Naive thymus-derived CD4-positive, alpha-beta T cell (primary cell): ENCODE measurements around the gene CLEC3B. TPM values are rescaled to one million over a fixed set of nuclear protein-coding genes. Genes with fewer than 3 reads are reported as not detected.

Experiments
- ATAC-seq: fragments of 150-1000 bp; cut with Tn5 transposase; 2 replicates; pipeline ENCODE4 v1.10.0; 2021; ENCODE audit warnings: mild to moderate bottlenecking, moderate library complexity
- CTCF ChIA-PET: fragments of 350-600 bp; sonication (Branson Sonifier 250); formaldehyde crosslinking; loops from one replicate; lab custom pipeline; 2021; ENCODE audit warnings: antibody characterized with exemption; lab: Charles Lee
- POLR2A ChIA-PET: fragments of 350-600 bp; sonication (Branson Sonifier 250); formaldehyde crosslinking; loops from one replicate; lab custom pipeline; 2021; ENCODE audit warnings: antibody characterized with exemption, inconsistent platforms; lab: Charles Lee
- DNase-seq, 9 donors: peaks; one replicate each; pipeline versions ENCODE4 v3.0.0 to v3.0.0-alpha.2; 2020 to 2022; ENCODE audit warnings: mixed read lengths in 1 of 9
- H3K27ac ChIP-seq: one replicate; pipeline ENCODE4 v1.7.0; 2013; ENCODE audit warnings: mild to moderate bottlenecking, low read depth, low read length, moderate library complexity
- H3K27me3 ChIP-seq, 2 donors: one replicate each; pipeline ENCODE4 v1.7.0; 2013; ENCODE audit warnings: low read length in 2 of 2, mild to moderate bottlenecking in 2 of 2, moderate library complexity in 2 of 2; ENCODE audit not compliant: control insufficient read depth in 2 of 2, insufficient read depth in 2 of 2
- H3K36me3 ChIP-seq, 3 experiments: 1 replicate in 2 of 3; 2 replicates in 1 of 3; pipeline ENCODE4 v1.7.0; 2013; ENCODE audit warnings: low read length in 3 of 3, mild to moderate bottlenecking in 3 of 3, moderate library complexity in 1 of 3; ENCODE audit not compliant: insufficient read depth in 3 of 3, control insufficient read depth in 2 of 3
- H3K4me1 ChIP-seq, 2 donors: one replicate each; pipeline ENCODE4 v1.7.0; 2013; ENCODE audit warnings: low read length in 2 of 2, mild to moderate bottlenecking in 2 of 2, moderate library complexity in 1 of 2; ENCODE audit not compliant: control insufficient read depth in 2 of 2, insufficient read depth in 2 of 2
- H3K4me3 ChIP-seq: 2 replicates; pipeline ENCODE4 v1.7.0; 2013; ENCODE audit warnings: mild to moderate bottlenecking, low read length
- H3K9me3 ChIP-seq, 3 experiments: 1 replicate in 2 of 3; 2 replicates in 1 of 3; pipeline ENCODE4 v1.7.0; 2013; ENCODE audit warnings: low read length in 3 of 3; ENCODE audit not compliant: control insufficient read depth in 2 of 3
- H3K27ac Mint-ChIP-seq, 9 donors: one replicate each; pipeline ENCODE4 v1.8.0; 2020 to 2022; ENCODE audit warnings: mixed read lengths in 9 of 9, mild to moderate bottlenecking in 8 of 9, moderate library complexity in 5 of 9, inconsistent platforms in 2 of 9
- H3K27me3 Mint-ChIP-seq, 5 donors: one replicate each; pipeline ENCODE4 v1.8.0; 2021 to 2022; ENCODE audit warnings: mixed read lengths in 5 of 5, mild to moderate bottlenecking in 1 of 5
- H3K36me3 Mint-ChIP-seq, 5 donors: one replicate each; pipeline ENCODE4 v1.8.0; 2020 to 2022; ENCODE audit warnings: mixed read lengths in 5 of 5, mild to moderate bottlenecking in 3 of 5, inconsistent platforms in 1 of 5
- H3K4me1 Mint-ChIP-seq, 7 donors: one replicate each; pipeline ENCODE4 v1.8.0; 2020 to 2022; ENCODE audit warnings: mixed read lengths in 7 of 7, mild to moderate bottlenecking in 3 of 7, inconsistent platforms in 1 of 7
- H3K4me3 Mint-ChIP-seq, 10 donors: one replicate each; pipeline ENCODE4 v1.8.0; 2020 to 2022; ENCODE audit warnings: mild to moderate bottlenecking in 10 of 10, mixed read lengths in 10 of 10, moderate library complexity in 6 of 10, inconsistent platforms in 2 of 10
- H3K9me3 Mint-ChIP-seq, 11 donors: one replicate each; pipeline ENCODE4 v1.8.0; 2020 to 2022; ENCODE audit warnings: mixed read lengths in 11 of 11, mild to moderate bottlenecking in 4 of 11, inconsistent platforms in 1 of 11, moderate library complexity in 1 of 11
- intact Hi-C, 2 donors: fragments of 100-400 bp; cut with micrococcal nuclease; formaldehyde crosslinking; loops; one replicate each; pipeline ENCODE4 v1.15.1; 2023
- polyA plus RNA-seq, 2 donors: library from polyadenylated mRNA; unstranded; fragments of 300-500 nt; fragmentation: Illumina TruSeq; gene quantifications; one replicate each; pipeline ENCODE4 v1.2.3, GENCODE V29; 2021
- total RNA-seq, 6 experiments: library from RNA in 5 of 6; stranded (reverse) in 5 of 6; gene quantifications; 1 replicate in 5 of 6; 2 replicates in 1 of 6; pipeline ENCODE4 v1.2.3 and lab custom pipeline; 2021 to 2026

Gene CLEC3B
- total and polyA plus RNA-seq, 7 experiments from 2014 or later, result 0.45 to 1.8 (median 0.75) TPM; not detected in 2

DNA sequence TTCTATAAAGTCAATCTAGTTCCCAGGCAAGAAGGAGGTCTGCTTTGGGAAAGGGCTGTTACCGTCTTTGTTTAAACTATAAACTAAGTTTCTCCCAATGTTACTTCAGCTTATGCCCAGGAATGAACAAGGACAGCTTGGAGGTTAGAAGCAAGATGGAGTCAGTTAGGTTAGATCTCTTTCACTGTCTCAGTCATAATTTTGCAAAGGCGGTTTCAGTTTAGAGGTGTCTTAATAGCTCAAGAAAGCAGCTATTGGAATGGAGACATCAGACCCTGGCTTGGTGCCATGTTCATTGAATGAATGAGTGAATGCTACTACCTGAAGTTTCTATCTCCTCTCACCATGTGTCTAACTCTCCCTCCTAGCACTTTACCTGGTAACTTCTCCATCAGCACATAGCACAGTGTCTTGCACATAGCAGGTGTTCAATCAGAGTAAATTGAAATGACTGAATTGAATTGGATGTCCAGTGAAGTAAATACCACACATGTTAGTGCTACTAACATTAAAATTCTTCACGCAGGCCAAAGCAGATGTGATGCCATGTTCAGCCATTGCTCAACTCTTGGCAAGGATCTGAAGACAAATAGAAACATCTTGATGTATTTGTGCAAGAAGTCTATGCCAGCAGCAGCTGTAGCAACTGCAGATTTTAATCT lies 28.2 kb downstream of the CLEC3B start:
- Histone ChIP-seq H3K4me3 (no peak overlapping the region), H3K9me3 (no peaks in the 10 kb centered on the region), H3K4me1 (no peaks in the 10 kb centered on the region), H3K27ac (no peak overlapping the region), H3K27me3 (no peaks in the 10 kb centered on the region), H3K36me3 (no peaks in the 10 kb centered on the region)
- DNase-seq (no peak), ATAC-seq (no peak)
- H3K4me3 Mint-ChIP-seq, result peak overlapping the region in 1 of 10 donors; percentile 13
- H3K4me1 Mint-ChIP-seq, result peaks cover 0 to 30% (median 0%) of the 10 kb centered on the region in 7 donors
- intact Hi-C loops, result loop anchor here in 1 of 2 donors (2.0 kb wide), 1 partner anchor 14 kb away; no protein-coding TSS in a partner anchor
- peaks cover 0 to 2% (median 0%) of the 10 kb centered on the region in 11 donors for H3K9me3 Mint-ChIP-seq
- H3K36me3 Mint-ChIP-seq, result peaks cover 0 to 1% (median 0%) of the 10 kb centered on the region in 5 donors
- peaks cover 8 to 20% (median 8%) of the 10 kb centered on the region in 5 donors for H3K27me3 Mint-ChIP-seq
- no peak overlapping the region for H3K27ac Mint-ChIP-seq
- POLR2A ChIA-PET, result no interaction called here
- CTCF ChIA-PET, result interaction anchor here (1.8 kb wide), 1 partner anchor 13 kb away, joined by 5 read pairs; no protein-coding TSS in a partner anchor

GRCh38 chr3:45055032-45055410 lies 28.9 kb downstream of the CLEC3B start:
- POLR2A ChIA-PET, result no interaction called here
- ATAC-seq (peak; percentile 24), DNase-seq (no peak)
- H3K27ac ChIP-seq, result no peak overlapping the region
- intact Hi-C loops, result loop anchor here in 1 of 2 donors (2.0 kb wide), 1 partner anchor 14 kb away; no protein-coding TSS in a partner anchor
- Mint-ChIP-seq H3K4me3 (no peak overlapping the region), H3K9me3 (peaks cover 0 to 2% (median 0%) of the 10 kb centered on the region in 11 donors), H3K27ac (no peak overlapping the region), H3K4me1 (peaks cover 0 to 30% (median 0%) of the 10 kb centered on the region in 7 donors), H3K27me3 (peaks cover under 1 to 13% (median 2%) of the 10 kb centered on the region in 5 donors), H3K36me3 (peaks cover 0 to 1% (median 0%) of the 10 kb centered on the region in 5 donors)
- CTCF ChIA-PET, result interaction anchor here (0.8 to 2.3 kb wide), 4 partner anchors 9 to 155 kb away, joined by 3 to 19 read pairs (median 8); no protein-coding TSS in a partner anchor
- H3K27me3 ChIP-seq, result no peaks in the 10 kb centered on the region
- H3K9me3 ChIP-seq, result no peaks in the 10 kb centered on the region
- no peaks in the 10 kb centered on the region for H3K36me3 ChIP-seq
- H3K4me3 ChIP-seq, result no peak overlapping the region
- no peaks in the 10 kb centered on the region for H3K4me1 ChIP-seq

DNA sequence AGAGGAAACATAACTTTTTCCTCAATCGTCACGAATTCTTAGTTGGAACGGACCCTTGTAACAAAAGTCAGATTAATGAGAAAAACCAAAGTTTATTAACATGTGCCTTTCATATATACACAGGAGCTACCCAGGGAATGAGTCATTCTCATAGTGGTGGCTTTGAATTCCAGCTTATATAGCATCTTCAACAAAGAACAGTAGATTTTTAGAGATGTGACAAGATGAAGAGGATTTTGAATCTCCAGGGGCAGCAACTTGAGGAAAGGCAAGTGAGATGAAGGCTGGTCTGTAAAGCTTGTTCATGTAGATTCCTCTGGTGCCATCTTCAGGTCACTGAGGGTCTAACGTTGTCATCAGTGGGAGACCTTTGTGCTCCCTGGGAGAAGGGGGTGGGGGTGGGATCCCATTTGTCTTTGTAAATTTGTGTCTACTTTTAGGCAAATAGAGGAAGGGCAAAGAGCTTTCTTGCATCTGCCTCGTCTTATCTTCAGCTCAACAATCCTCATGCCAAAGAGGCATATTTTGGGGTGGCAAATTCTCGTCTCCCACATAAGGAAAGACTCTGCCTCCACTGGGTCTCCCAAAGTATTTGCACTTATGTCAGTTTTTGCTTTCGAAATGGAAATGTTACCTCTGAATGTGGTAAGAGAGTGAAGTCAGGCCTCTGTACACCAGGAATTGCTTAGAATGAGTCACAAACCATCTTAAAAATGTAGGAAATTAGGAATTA lies 29.5 kb downstream of the CLEC3B start:
- Histone ChIP-seq H3K36me3 (no peaks in the 10 kb centered on the region), H3K9me3 (no peaks in the 10 kb centered on the region), H3K27me3 (no peaks in the 10 kb centered on the region), H3K27ac (no peak overlapping the region), H3K4me3 (no peak overlapping the region), H3K4me1 (no peaks in the 10 kb centered on the region)
- peaks cover 0 to 1% (median 0%) of the 10 kb centered on the region in 5 donors for H3K36me3 Mint-ChIP-seq
- ATAC-seq (peak; percentile 38), DNase-seq (peak in 1 of 9 donors; percentile 20)
- H3K27ac Mint-ChIP-seq, result no peak overlapping the region
- peaks cover 0 to 30% (median 0%) of the 10 kb centered on the region in 7 donors for H3K4me1 Mint-ChIP-seq
- H3K4me3 Mint-ChIP-seq, result no peak overlapping the region
- ChIA-PET POLR2A (interaction anchor here (0.6 to 0.9 kb wide), 2 partner anchors 20 to 1784 kb away, joined by 3 read pairs; no protein-coding TSS in a partner anchor), CTCF (interaction anchor here (0.8 to 2.3 kb wide), 4 partner anchors 10 to 155 kb away, joined by 3 to 19 read pairs (median 8); no protein-coding TSS in a partner anchor)
- intact Hi-C loops, result loop anchor here in 1 of 2 donors (2.0 kb wide), 1 partner anchor 15 kb away; no protein-coding TSS in a partner anchor
- peaks cover 0 to 9% (median 0%) of the 10 kb centered on the region in 5 donors for H3K27me3 Mint-ChIP-seq
- peaks cover 0 to 2% (median 0%) of the 10 kb centered on the region in 11 donors for H3K9me3 Mint-ChIP-seq

- Histone ChIP-seq H3K9me3 (no peaks in the 10 kb centered on the region), H3K27ac (no peak overlapping the region), H3K36me3 (no peaks in the 10 kb centered on the region), H3K27me3 (no peaks in the 10 kb centered on the region), H3K4me1 (no peaks in the 10 kb centered on the region), H3K4me3 (no peak overlapping the region)
- CTCF ChIA-PET, result interaction anchor here (2.3 kb wide), 1 partner anchor 154 kb away, joined by 19 read pairs; no protein-coding TSS in a partner anchor
- Mint-ChIP-seq H3K4me3 (no peak overlapping the region), H3K4me1 (peaks cover 0 to 30% (median 0%) of the 10 kb centered on the region in 7 donors), H3K27me3 (peaks cover 0 to 7% (median 0%) of the 10 kb centered on the region in 5 donors), H3K9me3 (peaks cover 0 to 2% (median 0%) of the 10 kb centered on the region in 11 donors), H3K36me3 (peaks cover 0 to 1% (median 0%) of the 10 kb centered on the region in 5 donors), H3K27ac (no peak overlapping the region)
- no peak for ATAC-seq
- intact Hi-C loops, result no loop called here
- DNase-seq, result no peak
- POLR2A ChIA-PET, result interaction anchor here (0.9 kb wide), 1 partner anchor 18 kb away, joined by 3 read pairs; no protein-coding TSS in a partner anchor
These were observed 30.7 kb downstream of the CLEC3B start for GRCh38 chr3:45056608-45057301.

DNA sequence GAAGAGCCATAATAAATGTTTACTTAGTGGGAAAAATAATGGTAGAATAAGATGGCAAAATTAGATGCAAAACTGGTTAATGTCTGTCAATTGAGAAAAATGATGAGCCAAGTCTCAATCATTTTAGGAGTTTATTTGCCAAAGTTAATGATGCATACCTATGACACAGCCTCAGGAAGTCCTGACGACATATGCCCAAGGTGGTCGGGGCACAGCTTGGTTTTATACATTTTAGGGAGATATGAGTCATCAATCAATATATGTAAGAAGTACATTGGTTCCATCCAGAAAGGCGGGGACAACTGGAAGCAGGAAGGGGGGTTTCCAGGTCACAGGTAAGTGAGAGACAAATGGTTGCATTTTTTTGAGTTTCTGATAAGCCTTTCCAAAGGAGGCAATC lies 31.5 kb downstream of the CLEC3B start:
- no peaks in the 10 kb centered on the region for H3K9me3 ChIP-seq
- ATAC-seq, result no peak
- Mint-ChIP-seq H3K27ac (no peak overlapping the region), H3K27me3 (peaks cover 0 to 7% (median 0%) of the 10 kb centered on the region in 5 donors), H3K9me3 (no peaks in the 10 kb centered on the region), H3K4me3 (no peak overlapping the region), H3K4me1 (peaks cover 0 to 33% (median 0%) of the 10 kb centered on the region in 7 donors), H3K36me3 (peaks cover 0 to 1% (median 0%) of the 10 kb centered on the region in 5 donors)
- ChIA-PET POLR2A (no interaction called here), CTCF (no interaction called here)
- H3K4me1 ChIP-seq, result no peaks in the 10 kb centered on the region
- H3K27ac ChIP-seq, result no peak overlapping the region
- intact Hi-C loops, result no loop called here
- no peak overlapping the region for H3K4me3 ChIP-seq
- no peak for DNase-seq
- H3K27me3 ChIP-seq, result no peaks in the 10 kb centered on the region
- no peaks in the 10 kb centered on the region for H3K36me3 ChIP-seq

DNA sequence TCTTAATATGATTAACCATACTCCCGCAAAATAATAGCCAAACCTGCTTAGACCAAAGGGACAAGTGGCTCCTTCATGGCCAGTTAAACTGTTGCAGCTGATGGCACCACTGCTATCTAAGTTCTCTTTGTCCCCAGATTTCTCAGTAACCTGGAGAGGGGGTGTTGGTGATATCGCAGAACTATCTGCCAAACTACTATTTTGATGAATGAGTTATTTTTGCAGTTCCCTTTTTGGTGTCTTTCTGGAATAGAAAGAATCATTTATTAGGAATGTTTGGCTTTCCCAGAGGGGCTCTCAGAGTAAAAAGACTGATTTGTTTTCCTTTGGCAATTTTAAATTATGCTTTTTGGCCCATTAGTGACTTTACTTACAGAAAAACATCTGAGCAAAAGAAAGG lies 33.0 kb downstream of the CLEC3B start:
- ATAC-seq, result no peak
- POLR2A ChIA-PET, result no interaction called here
- H3K4me1 ChIP-seq, result no peaks in the 10 kb centered on the region

More for the DNA sequence above, 33.0 kb downstream of the CLEC3B start:
- no peak overlapping the region for H3K27ac Mint-ChIP-seq
- H3K27me3 Mint-ChIP-seq, result peaks cover 0 to 7% (median 0%) of the 10 kb centered on the region in 5 donors
- CTCF ChIA-PET, result no interaction called here
- no peak overlapping the region for H3K27ac ChIP-seq
- no peaks in the 10 kb centered on the region for H3K9me3 Mint-ChIP-seq
- H3K4me1 Mint-ChIP-seq, result peaks cover 0 to 26% (median 0%) of the 10 kb centered on the region in 7 donors
- no peaks in the 10 kb centered on the region for H3K9me3 ChIP-seq
- no peaks in the 10 kb centered on the region for H3K36me3 ChIP-seq
- H3K27me3 ChIP-seq, result no peaks in the 10 kb centered on the region
- intact Hi-C loops, result no loop called here
- no peak for DNase-seq
- no peak overlapping the region for H3K4me3 ChIP-seq
- peaks cover 0 to 1% (median 0%) of the 10 kb centered on the region in 5 donors for H3K36me3 Mint-ChIP-seq
- H3K4me3 Mint-ChIP-seq, result no peak overlapping the region
